COLO668 (cell line): Measurements from ENCODE around the gene MANSC1.
"Not testable (repeated sequence)": the region's sequence is repeated elsewhere in the genome, so short reads cannot be mapped to it uniquely, and the experiment has no call there.

Experiments
- DNase-seq: peaks from one replicate; lab custom pipeline; 2025; ENCODE audit not compliant: unreplicated experiment; lab: John Stamatoyannopoulos, UW

Gene MANSC1

DNA sequence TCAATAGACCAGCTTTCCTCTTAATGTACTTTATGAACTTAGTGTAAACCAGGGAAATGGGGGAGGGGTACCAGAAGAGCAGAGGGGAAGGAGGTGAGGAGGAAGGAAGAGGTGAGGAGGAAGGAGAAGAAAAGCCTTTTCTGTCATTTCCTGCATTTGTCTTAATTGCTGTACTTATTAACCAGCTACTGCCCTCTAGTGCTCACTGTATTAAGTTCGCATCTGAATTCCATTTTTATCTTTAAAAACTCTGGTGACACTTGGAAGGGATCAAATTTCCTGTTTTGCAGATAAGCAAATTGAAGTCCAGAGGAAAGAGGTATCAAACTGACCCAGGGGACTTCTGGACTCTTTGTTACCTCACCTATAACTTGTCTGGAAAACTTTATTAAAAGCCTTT is 22.2 kb downstream of the MANSC1 start:
- no peak for DNase-seq

DNA sequence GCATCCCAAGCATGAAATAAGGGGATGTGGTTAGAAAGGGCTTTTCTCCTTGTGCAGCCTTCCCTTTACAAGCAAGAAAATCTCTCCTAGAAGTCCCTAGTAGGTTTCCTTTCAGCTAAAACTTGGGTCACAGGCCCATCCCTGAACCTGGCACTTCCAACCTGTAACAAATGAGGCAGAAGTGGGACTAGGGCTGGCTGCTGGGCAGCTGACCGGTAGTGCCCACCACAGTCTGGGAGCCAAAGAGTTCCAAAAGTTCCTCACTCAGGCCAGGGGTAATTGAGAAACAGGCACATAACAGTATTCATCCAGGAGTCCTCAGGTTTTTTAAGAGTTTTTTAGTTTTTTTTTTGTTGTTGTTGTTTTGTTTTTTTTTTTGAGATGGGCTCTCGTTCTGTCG is 23.8 kb downstream of the MANSC1 start:
- no peak for DNase-seq

DNA sequence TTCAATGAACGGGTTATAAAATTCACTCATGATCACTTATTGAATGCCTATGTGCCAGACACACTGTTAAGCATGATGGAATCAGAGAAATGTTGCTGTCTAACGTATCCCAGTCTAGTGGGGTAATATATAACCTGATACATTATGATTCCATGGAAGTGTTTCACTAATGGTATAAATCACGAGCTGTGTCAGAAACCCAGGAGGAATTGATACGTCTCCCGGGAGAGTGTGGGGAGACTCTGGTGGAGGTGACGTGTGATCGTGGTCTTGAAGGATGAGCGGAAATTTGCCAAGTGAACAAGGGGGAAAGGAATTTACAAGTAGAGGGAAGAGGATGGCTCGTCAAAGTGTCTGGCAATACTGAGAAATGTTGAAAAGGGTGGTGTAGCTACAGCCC is 26.5 kb downstream of the MANSC1 start:
- no peak for DNase-seq

DNA sequence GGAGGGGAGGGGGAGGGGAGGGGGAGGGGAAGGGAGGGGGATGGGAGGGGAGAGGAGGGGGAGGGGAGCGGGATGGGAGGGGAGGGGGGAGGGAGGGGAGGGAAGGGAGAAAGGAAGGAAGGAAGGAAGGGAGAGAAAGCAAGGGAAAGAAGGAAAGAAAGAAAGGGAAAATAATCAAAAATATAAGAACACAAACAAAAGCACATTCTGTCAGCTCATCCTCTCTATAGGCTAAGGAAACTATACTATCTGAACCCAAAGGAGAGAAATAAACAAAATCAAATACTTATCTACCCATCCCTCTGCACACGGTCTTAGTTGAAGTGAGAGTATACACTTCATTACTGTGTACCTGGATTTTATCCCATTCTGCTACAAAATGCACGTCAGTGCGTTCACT is 26.9 kb downstream of the MANSC1 start:
- no peak for DNase-seq

DNA sequence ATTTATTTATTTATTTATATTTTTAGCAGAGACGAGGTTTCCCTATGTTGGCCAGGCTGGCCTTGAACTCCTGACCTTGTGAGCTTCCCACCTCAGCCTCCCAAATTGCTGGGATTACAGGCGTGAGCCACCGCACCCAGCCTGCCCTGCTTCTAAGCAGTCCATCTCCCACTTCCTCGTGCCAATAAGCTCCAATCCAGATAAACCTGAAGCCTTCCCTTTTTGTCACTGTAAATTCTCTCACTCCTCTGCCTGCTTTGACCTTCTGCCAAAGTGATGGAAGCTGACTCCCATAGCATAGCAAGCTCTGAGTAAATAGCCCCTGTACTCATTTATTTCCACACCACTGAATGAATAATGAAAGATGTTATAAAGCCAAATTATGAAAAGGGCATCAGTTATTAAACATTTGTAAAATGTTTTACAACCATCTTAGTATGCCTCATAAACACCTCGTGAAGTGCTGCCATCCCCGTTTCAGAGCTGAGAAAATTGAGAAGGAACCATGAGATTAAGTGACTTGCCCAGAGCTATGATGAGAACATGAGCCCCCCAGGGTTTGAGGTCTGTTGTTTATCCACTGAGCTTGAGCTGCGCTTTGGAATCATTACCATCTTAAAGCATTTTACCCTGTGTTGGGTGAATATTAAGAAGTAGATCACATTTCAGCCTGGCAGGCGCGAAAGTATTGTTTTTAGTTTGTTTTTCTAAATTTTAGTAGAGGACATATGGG is 30.4 kb downstream of the MANSC1 start:
- DNase-seq: no peak

DNA sequence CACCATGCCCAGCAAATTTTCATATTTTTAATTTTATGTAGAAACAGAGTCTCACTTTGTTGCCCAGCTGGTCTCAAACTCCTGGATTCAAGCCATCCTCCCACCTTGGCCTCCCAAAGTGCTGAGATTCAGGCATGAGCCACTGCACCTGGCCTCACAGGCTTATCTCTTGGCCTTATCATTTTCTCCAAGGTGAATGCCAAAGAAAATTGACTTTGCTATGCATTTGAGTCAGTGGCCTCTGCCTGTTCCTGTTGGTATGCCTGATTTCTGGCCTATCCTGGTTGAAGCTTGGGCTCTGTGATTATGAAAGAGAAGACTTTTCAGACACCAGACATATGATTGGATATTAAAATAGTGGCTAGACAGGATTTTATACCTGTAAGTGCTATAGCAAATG is 34.2 kb downstream of the MANSC1 start:
- DNase-seq: no peak

DNA sequence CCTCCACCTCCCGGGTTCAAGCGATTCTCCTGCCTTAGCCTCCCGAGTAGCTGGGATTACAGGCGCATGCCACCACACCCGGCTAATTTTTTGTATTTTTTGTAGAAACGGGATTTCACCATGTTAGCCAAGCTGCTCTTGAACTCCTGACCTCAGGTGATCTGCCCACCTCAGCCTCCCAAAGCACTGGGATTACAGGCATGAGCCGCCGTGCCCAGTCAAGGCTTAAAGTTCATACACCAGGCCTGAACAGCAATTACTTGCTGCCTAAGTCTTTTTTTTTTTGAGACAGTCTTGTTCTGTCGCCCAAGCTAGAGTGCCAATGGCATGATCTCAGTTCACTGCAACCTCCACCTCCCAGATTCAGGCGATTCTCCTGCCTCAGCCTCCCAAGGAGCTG is 39.3 kb downstream of the MANSC1 start:
- DNase-seq: not testable (repeated sequence)

DNA sequence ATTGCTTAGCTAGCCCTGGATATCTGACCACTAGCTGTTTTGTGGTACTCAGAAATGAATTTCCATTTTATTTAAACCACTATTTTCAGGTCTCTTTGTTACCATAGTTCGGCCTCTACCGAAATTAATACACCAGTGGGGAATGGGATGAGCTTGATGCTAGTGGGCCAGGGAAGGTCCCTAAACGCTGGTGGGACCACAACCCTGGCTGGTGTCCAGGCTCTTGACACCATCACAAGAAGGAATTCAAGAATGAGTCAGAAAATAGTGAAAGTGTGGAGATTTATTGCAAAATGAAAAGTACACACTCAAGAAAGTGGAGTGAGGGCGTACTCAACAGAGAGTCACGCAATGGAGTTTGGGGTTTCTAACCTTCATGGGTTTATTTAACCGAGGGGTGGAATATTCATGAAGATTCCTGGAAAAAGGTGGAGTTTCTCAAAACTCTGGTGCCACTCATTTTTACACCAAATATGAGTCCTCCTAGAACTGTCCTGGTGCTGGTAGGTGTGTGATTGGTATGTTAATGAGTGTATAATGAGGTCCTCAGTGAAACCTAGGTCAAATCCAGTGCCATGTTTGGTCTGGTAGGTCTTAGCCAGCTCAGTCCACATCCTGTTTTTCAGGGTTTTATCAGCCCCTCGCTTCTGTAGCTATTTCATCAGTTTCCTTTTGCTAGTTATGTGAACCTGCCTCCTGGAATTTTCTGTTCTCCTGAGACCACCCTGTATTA is 44.3 kb downstream of the MANSC1 start:
- DNase-seq: no peak

DNA sequence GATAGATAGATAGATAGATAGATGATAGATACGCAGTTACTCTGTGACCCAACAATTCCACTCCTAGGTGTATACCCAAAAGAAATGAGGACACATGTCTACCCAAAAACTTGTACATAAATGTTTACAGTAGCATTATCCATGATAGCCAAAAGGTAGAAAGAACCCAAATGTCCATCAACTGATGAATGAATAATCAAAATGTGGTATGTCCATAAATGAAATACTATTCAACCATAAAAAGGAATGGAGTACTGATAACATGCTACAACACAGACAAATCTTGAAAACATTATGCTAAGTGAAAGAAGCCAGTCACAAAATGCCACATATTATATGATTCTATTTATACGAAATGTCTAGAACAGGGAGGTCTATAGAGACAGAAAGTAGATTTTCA is 47.1 kb downstream of the MANSC1 start:
- DNase-seq: no peak

DNA sequence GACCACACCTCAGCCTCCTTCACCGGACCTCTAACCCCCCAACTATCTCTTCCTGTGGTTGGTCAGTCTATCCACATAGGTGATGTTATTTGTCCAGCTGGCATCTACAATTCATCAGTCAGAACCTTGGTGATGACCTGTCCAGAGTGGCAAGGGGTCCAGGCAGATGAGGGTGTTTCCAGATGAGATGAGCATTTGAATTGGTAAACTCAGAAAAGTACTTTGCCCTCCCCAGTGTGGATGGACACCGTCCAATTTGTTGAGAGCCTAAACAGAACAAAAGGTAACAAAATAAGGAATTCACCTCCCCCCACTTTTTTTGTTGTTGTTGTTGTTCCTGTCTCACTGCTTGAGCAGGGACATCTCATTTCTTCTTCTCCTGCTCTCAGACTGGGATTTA is 48.9 kb downstream of the MANSC1 start:
- DNase-seq: no peak

DNA sequence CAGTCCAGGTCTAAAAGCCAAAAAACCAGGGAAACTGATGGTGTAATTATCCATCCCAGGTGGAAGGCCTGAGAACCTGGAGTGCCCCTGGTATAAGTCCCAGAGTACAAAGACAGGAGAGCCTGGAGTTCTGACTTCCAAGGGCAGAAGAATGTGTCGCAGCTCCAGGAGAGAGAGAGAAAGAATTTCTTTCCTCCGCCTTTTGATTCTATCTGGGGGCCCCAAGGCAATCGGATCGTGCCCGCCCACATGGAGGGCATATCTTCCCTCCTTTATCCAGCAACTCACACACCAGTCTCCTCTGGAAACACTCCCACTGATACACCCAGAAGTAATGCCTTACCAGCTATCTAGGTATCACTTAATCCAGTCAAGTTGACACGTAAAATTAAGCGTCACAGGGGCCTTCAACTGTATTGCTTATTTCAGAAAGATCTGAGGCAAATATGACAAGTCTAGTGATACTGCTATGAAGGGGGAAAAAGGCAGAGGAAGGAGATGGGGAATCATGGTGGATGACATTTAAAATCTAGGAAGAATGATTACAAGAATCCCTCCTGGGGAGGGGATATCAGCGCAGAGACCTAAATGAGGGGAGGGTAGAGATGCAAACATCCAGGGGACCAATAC is 52.7 kb downstream of the MANSC1 start:
- no peak for DNase-seq

DNA sequence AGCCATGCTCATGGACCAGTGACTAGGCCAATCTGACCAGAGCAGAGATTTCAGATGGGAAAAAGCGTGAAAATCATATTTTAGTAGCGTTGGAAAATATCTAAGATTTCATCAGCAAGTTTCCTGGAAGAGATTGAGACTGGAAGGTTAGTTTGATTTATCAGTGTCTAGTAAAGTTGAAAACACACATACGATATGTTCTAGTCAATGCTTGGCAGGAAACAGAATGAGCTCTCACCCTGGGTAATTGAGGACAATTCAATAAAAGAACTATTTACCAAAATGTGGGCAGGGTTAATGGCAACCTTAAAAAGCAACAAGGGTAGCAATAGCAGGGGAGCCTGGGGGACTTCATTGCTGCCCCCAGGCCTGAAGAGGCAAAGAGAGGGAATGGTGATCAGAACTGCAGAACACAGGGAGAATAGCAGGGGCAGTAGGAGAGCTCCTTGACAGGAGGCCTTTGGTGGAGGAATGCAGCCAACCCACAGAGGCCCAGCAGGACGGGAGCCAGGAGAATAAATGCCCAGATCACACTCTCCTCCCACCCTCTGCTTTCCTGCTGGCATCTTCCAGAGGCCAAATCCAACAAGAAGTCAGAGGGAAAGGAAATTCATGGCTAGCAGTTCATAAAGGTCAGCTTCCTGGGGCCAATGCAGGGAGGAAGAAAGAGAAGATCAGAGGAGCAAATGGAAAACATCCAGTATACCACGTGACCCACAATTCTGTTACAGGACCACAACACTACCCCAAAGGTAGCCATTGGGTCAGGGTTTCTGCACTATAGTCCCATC is 55.6 kb downstream of the MANSC1 start:
- DNase-seq: no peak

DNA sequence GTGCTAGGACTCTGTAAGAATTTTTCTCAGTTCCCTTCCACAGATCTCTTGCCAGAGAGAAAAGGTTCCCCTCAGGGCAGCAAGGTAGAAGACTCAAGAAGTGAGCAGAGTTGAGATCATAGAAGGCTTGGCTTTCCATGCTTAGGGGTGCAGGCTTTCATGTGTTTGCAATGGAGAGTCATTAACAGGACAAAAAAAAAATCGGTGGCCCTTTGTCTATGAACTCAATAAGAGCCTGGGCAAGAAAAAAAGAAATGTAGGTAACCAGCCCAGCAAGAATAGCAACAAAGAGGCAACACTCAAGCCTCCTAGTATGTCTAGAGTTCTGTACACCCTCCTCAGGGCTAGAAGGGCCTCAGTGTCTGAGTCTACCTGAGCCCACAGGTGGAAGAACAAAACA is 59.8 kb downstream of the MANSC1 start:
- DNase-seq: no peak

DNA sequence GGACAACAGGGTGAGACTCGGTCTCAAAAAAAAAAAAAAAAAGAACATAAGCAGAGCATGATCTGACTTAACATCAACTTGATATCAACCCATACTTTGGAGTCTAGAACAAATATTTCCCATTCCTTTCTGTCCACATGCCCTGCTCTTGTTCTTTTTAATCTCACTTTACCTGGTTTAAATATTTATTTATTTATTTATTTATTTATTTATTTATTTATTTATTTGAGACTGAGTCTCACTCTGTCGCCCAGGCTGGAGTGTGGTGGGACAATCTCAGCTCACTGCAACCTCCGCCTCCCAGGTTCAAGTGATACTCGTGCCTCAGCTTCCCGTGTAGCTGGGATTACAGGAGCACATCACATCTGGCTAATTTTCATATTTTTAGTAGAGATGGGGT is 63.6 kb downstream of the MANSC1 start:
- DNase-seq: no peak

DNA sequence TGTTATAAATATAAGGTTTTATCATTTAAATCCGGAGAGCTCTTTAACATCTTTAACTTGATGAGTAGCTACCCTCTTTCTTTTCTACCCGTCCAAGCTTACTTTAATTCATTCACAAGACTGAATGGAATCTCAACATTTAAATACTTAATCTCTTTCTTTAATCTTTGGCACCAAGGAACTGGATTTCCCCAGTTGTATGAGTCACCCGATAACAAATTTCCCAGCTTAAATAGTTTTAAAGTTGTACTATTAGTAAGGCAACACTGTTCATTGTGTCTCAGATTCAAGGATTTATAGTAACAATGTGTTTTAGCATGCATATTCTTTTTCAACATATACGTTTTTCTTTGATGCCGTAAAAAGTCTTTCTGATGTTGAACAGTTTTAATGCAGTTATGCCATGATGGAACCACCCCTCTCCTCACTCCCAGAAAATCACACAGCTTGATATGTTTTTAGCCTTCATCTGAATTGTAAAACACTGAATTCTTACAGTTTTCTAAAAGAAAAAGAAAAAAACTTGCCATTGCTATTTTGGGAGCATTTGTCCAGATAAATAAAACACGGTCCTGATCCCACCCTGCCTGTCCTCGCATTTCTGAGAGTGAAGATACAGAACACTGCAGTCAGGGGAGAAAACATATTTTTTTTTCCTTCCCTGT is 67.1 kb downstream of the MANSC1 start:
- no peak for DNase-seq

DNA sequence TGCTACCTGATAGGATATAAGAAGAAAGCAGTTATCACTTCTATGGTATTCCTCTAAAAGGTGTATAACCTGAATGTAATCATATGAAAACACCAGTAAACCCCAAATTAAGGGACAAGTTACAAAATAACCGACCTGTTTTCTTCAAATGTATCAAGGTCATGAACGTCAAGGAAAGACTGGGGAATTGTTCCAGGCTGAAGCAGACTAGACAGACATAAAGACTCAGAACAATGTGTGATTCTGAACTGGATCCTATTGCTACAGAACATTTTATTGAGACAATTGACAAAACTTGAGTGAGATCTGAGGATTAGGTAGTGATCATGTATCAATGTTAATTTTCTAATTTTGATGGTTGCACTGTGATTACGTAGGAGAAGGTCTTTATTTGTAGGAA is 67.8 kb downstream of the MANSC1 start:
- no peak for DNase-seq

DNA sequence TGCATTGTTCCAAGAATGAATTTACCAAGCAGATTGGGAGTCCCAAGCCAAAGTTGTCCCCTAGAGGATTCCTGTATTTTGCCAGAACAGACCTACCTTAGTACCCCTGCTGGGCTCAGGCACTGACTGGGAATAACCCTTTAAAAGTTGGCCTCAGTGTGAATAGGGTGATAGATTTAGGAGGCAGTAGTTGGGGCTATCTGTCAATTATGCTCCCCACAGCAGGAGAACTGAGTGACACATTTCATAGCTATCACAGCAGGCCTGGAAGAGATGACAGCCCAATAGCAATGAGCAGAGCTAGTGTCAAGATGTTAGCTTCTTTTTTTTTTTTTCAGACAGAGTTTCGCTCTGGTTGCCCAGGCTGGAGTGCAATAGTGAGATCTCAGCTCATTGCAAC is 68.9 kb downstream of the MANSC1 start:
- no peak for DNase-seq

DNA sequence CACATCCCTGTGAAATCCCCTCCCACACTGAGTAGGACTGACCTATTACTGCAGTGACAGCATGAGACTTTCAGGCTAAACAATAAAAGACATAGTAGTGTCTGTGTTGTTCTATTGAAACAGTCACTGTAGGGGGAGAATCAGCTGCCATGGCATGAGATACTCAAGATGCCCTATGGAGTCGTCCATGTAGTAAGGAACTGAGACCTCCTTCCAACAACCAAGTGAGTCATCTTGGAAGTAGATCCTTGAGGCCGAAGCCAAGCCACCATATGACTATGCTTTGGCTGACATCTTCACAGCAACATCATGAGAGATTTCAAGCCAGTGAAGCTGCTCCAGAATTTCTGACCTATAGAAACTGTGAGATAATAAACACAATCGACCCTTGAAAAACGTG is 71.1 kb downstream of the MANSC1 start:
- no peak for DNase-seq
